Measurements from ENCODE around the gene AUH. TPM values are rescaled to one million over a fixed set of nuclear protein-coding genes. Genes with fewer than 3 reads are reported as not detected.

Gene AUH
- total and polyA plus RNA-seq, 9 of the 15 experiments (the other 6 are each of a cell fraction or from before 2014, with no cell fraction given) = 3.4 to 29.0 (median 10.1) TPM

DNA sequence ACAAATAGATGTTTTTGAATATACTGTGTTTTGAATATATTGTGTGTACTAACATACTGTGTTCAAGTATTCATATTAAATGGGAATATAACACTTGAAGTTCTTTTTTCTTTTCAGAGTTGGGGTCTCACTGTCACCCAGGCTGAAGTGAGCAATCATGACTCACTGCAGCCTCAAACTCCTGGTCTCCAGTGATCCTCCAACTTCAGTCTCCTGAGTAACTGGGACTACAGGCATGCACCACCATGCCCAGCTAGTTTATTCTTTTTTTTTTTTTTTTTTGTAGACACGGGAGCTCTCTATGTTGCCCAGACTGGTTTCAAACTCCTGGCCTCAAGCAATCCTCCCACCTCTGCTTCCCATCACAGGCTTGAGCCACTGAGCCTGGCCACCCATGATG lies 23.2 kb upstream of the AUH start (continued):
- TF ChIP-seq, protein P1, sequence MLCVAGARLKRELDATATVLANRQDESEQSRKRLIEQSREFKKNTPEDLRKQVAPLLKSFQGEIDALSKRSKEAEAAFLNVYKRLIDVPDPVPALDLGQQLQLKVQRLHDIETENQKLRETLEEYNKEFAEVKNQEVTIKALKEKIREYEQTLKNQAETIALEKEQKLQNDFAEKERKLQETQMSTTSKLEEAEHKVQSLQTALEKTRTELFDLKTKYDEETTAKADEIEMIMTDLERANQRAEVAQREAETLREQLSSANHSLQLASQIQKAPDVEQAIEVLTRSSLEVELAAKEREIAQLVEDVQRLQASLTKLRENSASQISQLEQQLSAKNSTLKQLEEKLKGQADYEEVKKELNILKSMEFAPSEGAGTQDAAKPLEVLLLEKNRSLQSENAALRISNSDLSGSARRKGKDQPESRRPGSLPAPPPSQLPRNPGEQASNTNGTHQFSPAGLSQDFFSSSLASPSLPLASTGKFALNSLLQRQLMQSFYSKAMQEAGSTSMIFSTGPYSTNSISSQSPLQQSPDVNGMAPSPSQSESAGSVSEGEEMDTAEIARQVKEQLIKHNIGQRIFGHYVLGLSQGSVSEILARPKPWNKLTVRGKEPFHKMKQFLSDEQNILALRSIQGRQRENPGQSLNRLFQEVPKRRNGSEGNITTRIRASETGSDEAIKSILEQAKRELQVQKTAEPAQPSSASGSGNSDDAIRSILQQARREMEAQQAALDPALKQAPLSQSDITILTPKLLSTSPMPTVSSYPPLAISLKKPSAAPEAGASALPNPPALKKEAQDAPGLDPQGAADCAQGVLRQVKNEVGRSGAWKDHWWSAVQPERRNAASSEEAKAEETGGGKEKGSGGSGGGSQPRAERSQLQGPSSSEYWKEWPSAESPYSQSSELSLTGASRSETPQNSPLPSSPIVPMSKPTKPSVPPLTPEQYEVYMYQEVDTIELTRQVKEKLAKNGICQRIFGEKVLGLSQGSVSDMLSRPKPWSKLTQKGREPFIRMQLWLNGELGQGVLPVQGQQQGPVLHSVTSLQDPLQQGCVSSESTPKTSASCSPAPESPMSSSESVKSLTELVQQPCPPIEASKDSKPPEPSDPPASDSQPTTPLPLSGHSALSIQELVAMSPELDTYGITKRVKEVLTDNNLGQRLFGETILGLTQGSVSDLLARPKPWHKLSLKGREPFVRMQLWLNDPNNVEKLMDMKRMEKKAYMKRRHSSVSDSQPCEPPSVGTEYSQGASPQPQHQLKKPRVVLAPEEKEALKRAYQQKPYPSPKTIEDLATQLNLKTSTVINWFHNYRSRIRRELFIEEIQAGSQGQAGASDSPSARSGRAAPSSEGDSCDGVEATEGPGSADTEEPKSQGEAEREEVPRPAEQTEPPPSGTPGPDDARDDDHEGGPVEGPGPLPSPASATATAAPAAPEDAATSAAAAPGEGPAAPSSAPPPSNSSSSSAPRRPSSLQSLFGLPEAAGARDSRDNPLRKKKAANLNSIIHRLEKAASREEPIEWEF (CRISPR knock-in tag; IDR thresholded peaks at IDR 0.05) = no peak
- TF ChIP-seq, protein P2, sequence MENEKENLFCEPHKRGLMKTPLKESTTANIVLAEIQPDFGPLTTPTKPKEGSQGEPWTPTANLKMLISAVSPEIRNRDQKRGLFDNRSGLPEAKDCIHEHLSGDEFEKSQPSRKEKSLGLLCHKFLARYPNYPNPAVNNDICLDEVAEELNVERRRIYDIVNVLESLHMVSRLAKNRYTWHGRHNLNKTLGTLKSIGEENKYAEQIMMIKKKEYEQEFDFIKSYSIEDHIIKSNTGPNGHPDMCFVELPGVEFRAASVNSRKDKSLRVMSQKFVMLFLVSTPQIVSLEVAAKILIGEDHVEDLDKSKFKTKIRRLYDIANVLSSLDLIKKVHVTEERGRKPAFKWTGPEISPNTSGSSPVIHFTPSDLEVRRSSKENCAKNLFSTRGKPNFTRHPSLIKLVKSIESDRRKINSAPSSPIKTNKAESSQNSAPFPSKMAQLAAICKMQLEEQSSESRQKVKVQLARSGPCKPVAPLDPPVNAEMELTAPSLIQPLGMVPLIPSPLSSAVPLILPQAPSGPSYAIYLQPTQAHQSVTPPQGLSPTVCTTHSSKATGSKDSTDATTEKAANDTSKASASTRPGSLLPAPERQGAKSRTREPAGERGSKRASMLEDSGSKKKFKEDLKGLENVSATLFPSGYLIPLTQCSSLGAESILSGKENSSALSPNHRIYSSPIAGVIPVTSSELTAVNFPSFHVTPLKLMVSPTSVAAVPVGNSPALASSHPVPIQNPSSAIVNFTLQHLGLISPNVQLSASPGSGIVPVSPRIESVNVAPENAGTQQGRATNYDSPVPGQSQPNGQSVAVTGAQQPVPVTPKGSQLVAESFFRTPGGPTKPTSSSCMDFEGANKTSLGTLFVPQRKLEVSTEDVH (IDR thresholded peaks at IDR 0.05; ENCODE audit: low read depth, partially characterized antibody) = no peak

All from K562 (cell line).